Osteocyte (in vitro differentiated cells): Measurements from ENCODE around the gene NRDE2. TPM values are rescaled to one million over a fixed set of nuclear protein-coding genes. Genes with fewer than 3 reads are reported as not detected.
"Not testable (repeated sequence)": the region's sequence is repeated elsewhere in the genome, so short reads cannot be mapped to it uniquely, and the experiment has no call there.

ENCODE experiments used
- DNase-seq: peaks from one replicate; pipeline ENCODE4 v3.0.0; 2021; ENCODE audit warnings: mixed read lengths; ENCODE audit not compliant: unreplicated experiment; ENCODE audit errors: extremely low spot score
- H3K27ac Mint-ChIP-seq: one replicate; pipeline ENCODE4 v1.8.0; 2021; ENCODE audit warnings: mild to moderate bottlenecking, mixed read lengths; ENCODE audit not compliant: unreplicated experiment
- H3K27me3 Mint-ChIP-seq: one replicate; pipeline ENCODE4 v1.8.0; 2021; ENCODE audit warnings: mixed read lengths; ENCODE audit not compliant: unreplicated experiment
- H3K36me3 Mint-ChIP-seq: one replicate; pipeline ENCODE4 v1.8.0; 2021; ENCODE audit warnings: mixed read lengths; ENCODE audit not compliant: unreplicated experiment
- H3K4me1 Mint-ChIP-seq: one replicate; pipeline ENCODE4 v1.8.0; 2021; ENCODE audit warnings: mixed read lengths; ENCODE audit not compliant: unreplicated experiment
- H3K4me3 Mint-ChIP-seq: one replicate; pipeline ENCODE4 v1.8.0; 2021; ENCODE audit warnings: mild to moderate bottlenecking, moderate library complexity, mixed read lengths; ENCODE audit not compliant: unreplicated experiment
- H3K9me3 Mint-ChIP-seq: one replicate; pipeline ENCODE4 v1.8.0; 2021; ENCODE audit warnings: mixed read lengths; ENCODE audit not compliant: unreplicated experiment
- total RNA-seq: library from RNA; stranded (reverse); gene quantifications from 2 replicates; pipeline ENCODE4 v1.2.1, GENCODE V29; 2021
- TF ChIP-seq, protein P1 (sequence below): fragments of 200-600 bp; sonication (generic); IDR thresholded peaks from 2 replicates; pipeline ENCODE4 v1.5.0; 2021; ENCODE audit warnings: antibody characterized with exemption, mild to moderate bottlenecking, moderate library complexity

Gene NRDE2
- total RNA-seq, 1 donor from 2014 or later: 23.2 TPM

DNA sequence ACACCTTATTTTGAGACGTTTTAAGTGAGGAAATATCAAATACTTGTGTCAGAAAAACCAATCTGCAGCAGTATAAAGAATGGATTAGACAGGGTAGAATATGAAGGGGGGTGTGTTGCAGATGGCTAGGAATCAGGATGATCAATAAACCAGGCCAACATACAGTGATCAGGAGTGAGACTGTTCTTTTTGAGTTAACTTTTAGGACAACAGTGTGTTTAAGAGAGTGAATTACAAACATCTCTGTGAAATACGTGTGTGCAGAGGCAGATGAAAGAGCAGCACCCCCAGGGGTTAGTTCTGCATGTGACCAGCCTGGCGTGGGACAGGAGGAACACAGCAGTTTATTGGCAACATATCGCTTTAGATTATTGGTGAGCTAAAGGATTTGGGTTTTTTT, 10.6 kb upstream of the NRDE2 start:
- H3K27ac Mint-ChIP-seq: no peak overlapping the region
- TF ChIP-seq, protein P1, sequence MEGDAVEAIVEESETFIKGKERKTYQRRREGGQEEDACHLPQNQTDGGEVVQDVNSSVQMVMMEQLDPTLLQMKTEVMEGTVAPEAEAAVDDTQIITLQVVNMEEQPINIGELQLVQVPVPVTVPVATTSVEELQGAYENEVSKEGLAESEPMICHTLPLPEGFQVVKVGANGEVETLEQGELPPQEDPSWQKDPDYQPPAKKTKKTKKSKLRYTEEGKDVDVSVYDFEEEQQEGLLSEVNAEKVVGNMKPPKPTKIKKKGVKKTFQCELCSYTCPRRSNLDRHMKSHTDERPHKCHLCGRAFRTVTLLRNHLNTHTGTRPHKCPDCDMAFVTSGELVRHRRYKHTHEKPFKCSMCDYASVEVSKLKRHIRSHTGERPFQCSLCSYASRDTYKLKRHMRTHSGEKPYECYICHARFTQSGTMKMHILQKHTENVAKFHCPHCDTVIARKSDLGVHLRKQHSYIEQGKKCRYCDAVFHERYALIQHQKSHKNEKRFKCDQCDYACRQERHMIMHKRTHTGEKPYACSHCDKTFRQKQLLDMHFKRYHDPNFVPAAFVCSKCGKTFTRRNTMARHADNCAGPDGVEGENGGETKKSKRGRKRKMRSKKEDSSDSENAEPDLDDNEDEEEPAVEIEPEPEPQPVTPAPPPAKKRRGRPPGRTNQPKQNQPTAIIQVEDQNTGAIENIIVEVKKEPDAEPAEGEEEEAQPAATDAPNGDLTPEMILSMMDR: no peak
- peaks cover 39% of the 10 kb centered on the region for H3K27me3 Mint-ChIP-seq
- H3K4me3 Mint-ChIP-seq: no peak overlapping the region
- H3K9me3 Mint-ChIP-seq: no peaks in the 10 kb centered on the region
- no peaks in the 10 kb centered on the region for H3K36me3 Mint-ChIP-seq
- no peaks in the 10 kb centered on the region for H3K4me1 Mint-ChIP-seq
- no peak for DNase-seq

DNA sequence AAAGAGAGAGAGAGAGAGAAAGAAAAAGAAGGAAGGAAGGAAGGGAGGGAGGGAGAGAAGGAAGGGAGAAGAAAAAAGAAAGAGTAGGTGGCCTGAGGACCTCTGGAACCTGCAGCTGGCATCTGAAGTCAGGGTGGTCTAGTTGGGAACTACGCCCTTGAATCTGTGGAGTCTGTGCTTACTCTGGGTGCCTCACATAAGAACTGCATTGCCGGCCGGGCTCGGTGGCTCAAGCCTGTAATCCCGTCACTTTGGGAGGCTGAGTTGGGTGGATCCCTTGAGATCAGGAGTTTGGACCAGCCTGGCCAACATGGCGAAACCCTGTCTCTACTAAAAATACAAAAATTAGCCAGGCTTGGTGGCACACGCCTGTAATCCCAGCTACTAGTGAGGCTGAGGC, 10.0 kb upstream of the NRDE2 start:
- H3K4me3 Mint-ChIP-seq: no peak overlapping the region
- no peaks in the 10 kb centered on the region for H3K4me1 Mint-ChIP-seq
- H3K36me3 Mint-ChIP-seq: no peaks in the 10 kb centered on the region
- H3K27me3 Mint-ChIP-seq: peaks cover 42% of the 10 kb centered on the region
- TF ChIP-seq, protein P1: no peak
- H3K27ac Mint-ChIP-seq: no peak overlapping the region
- DNase-seq: no peak
- H3K9me3 Mint-ChIP-seq: no peaks in the 10 kb centered on the region

GRCh38 chr14:90341232-90341631, 9.5 kb upstream of the NRDE2 start:
- H3K36me3 Mint-ChIP-seq, DNase-seq, H3K4me1 Mint-ChIP-seq, H3K27ac Mint-ChIP-seq, H3K4me3 Mint-ChIP-seq, H3K9me3 Mint-ChIP-seq: not testable (repeated sequence)
- H3K27me3 Mint-ChIP-seq: peaks cover 46% of the 10 kb centered on the region

DNA sequence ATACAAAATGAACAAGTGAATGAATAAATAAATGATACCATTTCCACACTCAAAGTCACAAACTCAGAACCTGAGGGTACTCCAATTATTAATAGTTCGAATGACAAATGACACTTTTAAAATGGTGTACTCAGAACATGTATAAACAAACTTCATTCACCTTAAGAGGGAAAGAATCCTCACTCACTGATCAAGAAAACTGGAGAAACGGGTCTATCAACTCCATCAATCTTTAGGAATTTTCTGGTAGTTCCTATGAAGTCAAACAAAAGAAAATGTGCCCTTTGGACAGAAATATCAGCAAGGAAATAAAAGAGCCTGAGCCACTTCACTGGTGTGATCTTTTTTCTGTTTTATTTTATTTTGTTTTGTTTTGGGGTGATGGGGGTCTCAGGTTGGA, 5.2 kb upstream of the NRDE2 start:
- H3K4me3 Mint-ChIP-seq: no peak overlapping the region
- DNase-seq: no peak
- no peak overlapping the region for H3K27ac Mint-ChIP-seq
- no peaks in the 10 kb centered on the region for H3K9me3 Mint-ChIP-seq
- TF ChIP-seq, protein P1: no peak
- peaks cover 53% of the 10 kb centered on the region for H3K27me3 Mint-ChIP-seq
- H3K4me1 Mint-ChIP-seq: no peaks in the 10 kb centered on the region
- H3K36me3 Mint-ChIP-seq: no peaks in the 10 kb centered on the region

DNA sequence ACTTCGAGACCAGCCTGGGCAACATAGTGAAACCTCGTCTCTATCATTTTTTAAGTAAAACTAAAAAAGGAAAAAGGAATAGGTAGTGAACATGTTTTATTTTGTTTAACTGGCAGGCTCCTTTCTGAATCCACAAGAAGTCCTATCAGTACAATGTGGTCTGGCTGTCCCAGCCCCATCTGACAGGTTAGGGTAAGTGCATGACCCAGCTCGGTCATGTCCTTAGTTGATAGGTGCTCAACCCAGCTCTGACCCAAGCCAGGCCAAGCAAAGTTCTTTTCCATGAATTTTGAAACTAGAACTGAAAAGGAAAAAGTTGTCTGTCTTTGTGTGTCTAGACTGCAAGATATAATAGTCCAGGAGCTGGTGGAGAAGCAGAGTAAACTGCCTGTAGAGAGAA, 4.7 kb upstream of the NRDE2 start:
- Mint-ChIP-seq H3K27ac (no peak overlapping the region), H3K27me3 (peaks cover 51% of the 10 kb centered on the region), H3K4me1 (peaks cover 4% of the 10 kb centered on the region), H3K9me3 (no peaks in the 10 kb centered on the region), H3K4me3 (no peak overlapping the region), H3K36me3 (no peaks in the 10 kb centered on the region)
- no peak for DNase-seq
- TF ChIP-seq, protein P1: no peak

GRCh38 chr14:90332271-90332584, 487 bp upstream of the NRDE2 start:
- H3K27me3 Mint-ChIP-seq: peaks cover 30% of the 10 kb centered on the region
- peak overlapping the region; percentile 87 for H3K4me3 Mint-ChIP-seq

More at GRCh38 chr14:90332271-90332584, 487 bp upstream of the NRDE2 start:
- H3K4me1 Mint-ChIP-seq: peaks cover 16% of the 10 kb centered on the region
- TF ChIP-seq, protein P1: no peak
- H3K9me3 Mint-ChIP-seq: no peaks in the 10 kb centered on the region
- peak overlapping the region; percentile 93 for H3K27ac Mint-ChIP-seq
- DNase-seq: no peak
- peaks cover 6% of the 10 kb centered on the region for H3K36me3 Mint-ChIP-seq
